Gastrocnemius medialis (tissue), 4 donors: ENCODE data around the gene SSBP4. TPM values are rescaled to one million over a fixed set of nuclear protein-coding genes. Genes with fewer than 3 reads are reported as not detected.

Source experiments
- ATAC-seq, 2 donors: fragments of 150-250 bp; one replicate each; pipeline ENCODE4 v1.9.1; 2016
- DNase-seq, 2 donors: peaks; one replicate each; pipeline ENCODE4 v3.0.0-alpha.2; 2019
- H3K27ac ChIP-seq, 4 donors: fragments of 200-600 bp; sonication (generic); 1 replicate in 1 of 4; 2 replicates in 3 of 4; pipeline ENCODE4 v1.5.1; 2016 to 2018; ENCODE audit warnings: mild to moderate bottlenecking in 2 of 4, moderate library complexity in 1 of 4
- H3K27me3 ChIP-seq, 3 donors: fragments of 200-600 bp; sonication (generic) in 2 of 3; 1 replicate in 1 of 3; 2 replicates in 2 of 3; pipeline versions ENCODE4 v1.5.1 to v1.6.0; 2016 to 2019; ENCODE audit warnings: mild to moderate bottlenecking in 1 of 3, moderate library complexity in 1 of 3
- H3K36me3 ChIP-seq, 2 donors: fragments of 200-600 bp; sonication (generic) in 1 of 2; one replicate each; pipeline ENCODE4 v1.5.1; 2017 to 2018
- H3K4me1 ChIP-seq, 2 donors: fragments of 200-600 bp; sonication (generic) in 1 of 2; one replicate each; pipeline ENCODE4 v1.5.1; 2016 to 2017; ENCODE audit warnings: mild to moderate bottlenecking in 2 of 2
- H3K4me3 ChIP-seq, 4 donors: fragments of 200-600 bp; sonication (generic) in 3 of 4; 1 replicate in 1 of 4; 2 replicates in 3 of 4; pipeline ENCODE4 v1.5.1; 2016 to 2019; ENCODE audit warnings: mild to moderate bottlenecking in 2 of 4
- H3K9me3 ChIP-seq, 3 donors: fragments of 200-600 bp; sonication (generic) in 2 of 3; 1 replicate in 1 of 3; 2 replicates in 2 of 3; pipeline ENCODE4 v1.5.1; 2016 to 2019
- POLR2A ChIP-seq, 2 donors: fragments of 450-650 bp; IDR thresholded peaks; one replicate each; pipeline ENCODE4 v1.6.1; 2017; ENCODE audit warnings: antibody characterized with exemption in 2 of 2, mild to moderate bottlenecking in 2 of 2, moderate library complexity in 2 of 2
- in situ Hi-C, 4 donors: fragments of 200-750 bp; cut with MboI; loops; one replicate each; pipeline versions ENCODE4 v1.15.0 to v1.8.0; 2017; ENCODE audit warnings: low sequenced_read_pairs in 4 of 4
- intact Hi-C: fragments of 100-400 bp; cut with DNase I; formaldehyde crosslinking; loops from one replicate; pipeline ENCODE4 v1.15.1; 2023; ENCODE audit warnings: low total_unique reads
- total RNA-seq, 4 donors: library from RNA; depleted of rRNA; stranded (reverse); fragments of >200 nt; gene quantifications; one replicate each; pipeline versions ENCODE4 v1.1.0 to v1.2.3, GENCODE V29; 2016
- TF ChIP-seq, protein P1 (sequence below), 5 experiments: fragments of 450-650 bp in 3 of 5; fragments of 200-600 bp in 2 of 5; sonication (generic) in 2 of 5; IDR thresholded peaks in 4 of 5; conservative IDR thresholded peaks in 1 of 5; 1 replicate in 4 of 5; 2 replicates in 1 of 5; pipeline ENCODE4 v1.5.1; 2016 to 2019; ENCODE audit warnings: antibody characterized with exemption in 5 of 5, mild to moderate bottlenecking in 3 of 5, moderate library complexity in 3 of 5

The SSBP4 gene
- total RNA-seq, 4 donors from 2014 or later: 24.7 to 65.2 (median 44.1) TPM

DNA sequence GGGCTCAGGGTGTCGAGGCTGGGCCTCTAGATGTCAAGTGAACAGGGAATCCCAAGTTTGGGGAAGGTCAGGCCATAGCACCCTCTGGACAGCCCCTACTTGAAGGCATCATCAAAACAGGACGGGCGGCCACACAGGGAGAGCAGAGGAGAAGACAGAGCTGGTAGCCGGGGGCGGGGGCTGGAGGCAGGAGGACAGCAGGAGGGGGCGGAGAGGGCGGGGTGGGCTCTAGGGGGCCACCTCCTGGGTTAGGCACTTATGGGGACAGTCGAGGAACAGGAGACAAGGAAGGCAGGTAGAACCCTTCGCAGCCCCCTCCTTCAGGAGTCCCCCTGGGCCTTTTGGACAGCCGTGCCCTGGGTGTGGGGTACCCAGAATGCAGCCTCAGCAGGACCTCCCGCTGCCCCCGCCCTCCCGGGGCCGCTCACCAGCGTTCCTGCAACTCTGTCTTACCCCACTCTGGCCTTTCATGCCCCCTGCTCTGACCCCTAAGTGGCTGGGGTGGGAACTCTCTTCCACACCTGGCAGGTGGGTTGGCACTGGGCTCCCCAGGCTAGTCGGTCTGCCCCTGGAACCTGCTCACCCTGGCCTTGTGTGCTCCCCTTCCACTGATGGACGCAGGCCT, 5.8 kb downstream of the SSBP4 start:
- Histone ChIP-seq H3K36me3 (no peaks in the 10 kb centered on the region), H3K9me3 (no peaks in the 10 kb centered on the region), H3K4me1 (peaks cover 16 to 55% of the 10 kb centered on the region in 2 donors), H3K27ac (peak overlapping the region; percentile 52 to 79 (median 72)), H3K4me3 (no peak overlapping the region), H3K27me3 (no peaks in the 10 kb centered on the region)
- ATAC-seq (no peak), DNase-seq (no peak)
- no peak for TF ChIP-seq POLR2A (IDR thresholded peaks at IDR 0.05)
- TF ChIP-seq, protein P1, sequence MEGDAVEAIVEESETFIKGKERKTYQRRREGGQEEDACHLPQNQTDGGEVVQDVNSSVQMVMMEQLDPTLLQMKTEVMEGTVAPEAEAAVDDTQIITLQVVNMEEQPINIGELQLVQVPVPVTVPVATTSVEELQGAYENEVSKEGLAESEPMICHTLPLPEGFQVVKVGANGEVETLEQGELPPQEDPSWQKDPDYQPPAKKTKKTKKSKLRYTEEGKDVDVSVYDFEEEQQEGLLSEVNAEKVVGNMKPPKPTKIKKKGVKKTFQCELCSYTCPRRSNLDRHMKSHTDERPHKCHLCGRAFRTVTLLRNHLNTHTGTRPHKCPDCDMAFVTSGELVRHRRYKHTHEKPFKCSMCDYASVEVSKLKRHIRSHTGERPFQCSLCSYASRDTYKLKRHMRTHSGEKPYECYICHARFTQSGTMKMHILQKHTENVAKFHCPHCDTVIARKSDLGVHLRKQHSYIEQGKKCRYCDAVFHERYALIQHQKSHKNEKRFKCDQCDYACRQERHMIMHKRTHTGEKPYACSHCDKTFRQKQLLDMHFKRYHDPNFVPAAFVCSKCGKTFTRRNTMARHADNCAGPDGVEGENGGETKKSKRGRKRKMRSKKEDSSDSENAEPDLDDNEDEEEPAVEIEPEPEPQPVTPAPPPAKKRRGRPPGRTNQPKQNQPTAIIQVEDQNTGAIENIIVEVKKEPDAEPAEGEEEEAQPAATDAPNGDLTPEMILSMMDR (IDR thresholded peaks at IDR 0.05 in 4 of 5, conservative IDR thresholded peaks at IDR 0.05 in 1 of 5): no peak
- in situ Hi-C loops (loop anchor here in 2 of 4 donors (25.0 kb wide), 1 partner anchor 163 kb away; the partner anchor contains the start of gene IQCN (in 2 of the 2)), intact Hi-C loops (no loop called here)

DNA sequence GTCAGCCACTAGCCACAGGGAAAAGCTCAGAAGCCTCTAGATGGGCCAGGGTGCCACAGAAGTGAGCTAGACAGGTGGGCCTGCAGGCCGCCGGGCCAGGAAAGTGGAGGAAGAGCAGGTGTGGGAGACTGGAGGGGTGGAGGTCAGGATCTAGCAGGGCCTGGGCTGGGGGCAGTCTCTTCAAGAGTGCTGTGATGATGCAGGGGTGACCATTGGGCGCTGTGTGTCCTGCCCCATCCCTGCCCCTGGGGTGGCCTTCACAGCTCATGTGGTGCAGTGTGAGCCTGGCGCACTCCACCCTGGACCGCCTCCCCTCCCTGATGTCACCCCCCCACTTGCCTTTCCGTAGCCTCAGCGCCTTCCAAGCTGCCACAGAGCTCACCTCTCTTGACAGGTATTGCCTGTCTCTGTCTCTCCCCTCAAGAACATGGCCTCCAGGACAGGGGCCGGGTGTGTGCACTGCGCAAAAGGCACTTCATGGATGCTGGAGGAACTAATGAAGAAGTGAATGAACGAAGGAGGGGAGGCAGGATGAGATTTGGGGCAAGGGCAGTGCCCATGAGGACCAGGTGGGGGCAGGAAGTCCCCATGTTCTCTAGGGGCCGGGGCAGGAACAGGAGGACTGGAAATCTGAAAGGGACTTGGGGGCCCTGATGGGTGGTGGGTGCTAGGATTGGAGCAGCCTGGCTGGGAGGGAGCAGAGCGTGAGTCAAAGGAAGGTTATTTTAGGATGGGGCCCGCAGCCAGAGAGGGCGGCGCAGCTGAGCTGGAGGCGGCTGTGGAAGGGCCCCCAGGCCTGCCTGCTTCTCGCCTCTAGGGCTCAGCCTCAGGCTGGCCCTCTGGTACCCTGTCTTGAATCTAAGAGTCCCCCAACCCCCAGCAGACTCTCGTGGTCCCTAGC, 6.6 kb downstream of the SSBP4 start:
- in situ Hi-C loops (no loop called here), intact Hi-C loops (no loop called here)
- Histone ChIP-seq H3K27me3 (no peaks in the 10 kb centered on the region), H3K27ac (peak overlapping the region; percentile 52 to 79 (median 72)), H3K4me3 (no peak overlapping the region), H3K36me3 (no peaks in the 10 kb centered on the region), H3K9me3 (no peaks in the 10 kb centered on the region), H3K4me1 (peaks cover 16 to 47% of the 10 kb centered on the region in 2 donors)
- no peak for TF ChIP-seq POLR2A (IDR thresholded peaks at IDR 0.05)
- TF ChIP-seq, protein P1 (IDR thresholded peaks at IDR 0.05 in 4 of 5, conservative IDR thresholded peaks at IDR 0.05 in 1 of 5): peak in 2 of 5 experiments; percentile 4 to 23
- DNase-seq: peak in 1 of 2 donors; percentile 76
- peak; percentile 79 to 87 for ATAC-seq

DNA sequence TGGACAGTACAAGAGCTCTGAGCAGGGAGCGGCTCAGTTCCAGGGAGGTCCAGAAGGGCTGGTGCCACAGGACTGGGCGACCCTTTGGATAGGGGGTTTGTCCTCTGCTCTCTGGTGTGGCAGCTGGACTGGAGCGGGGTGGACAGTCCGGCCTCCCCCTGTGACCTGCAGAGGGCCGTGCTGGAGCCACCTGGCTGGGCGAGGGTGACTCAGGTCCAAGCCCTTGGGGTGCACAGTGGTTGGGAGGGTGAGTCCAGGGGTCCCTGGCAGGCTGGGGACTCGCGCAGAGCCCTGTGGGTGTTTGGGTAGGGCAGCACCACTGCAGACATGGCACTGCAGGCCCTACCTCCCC, 7.2 kb downstream of the SSBP4 start:
- ATAC-seq (peak in 1 of 2 donors; percentile 3), DNase-seq (no peak)
- Histone ChIP-seq H3K9me3 (no peaks in the 10 kb centered on the region), H3K36me3 (no peaks in the 10 kb centered on the region), H3K27ac (peak overlapping the region; percentile 52 to 79 (median 72)), H3K4me1 (peaks cover 16 to 41% of the 10 kb centered on the region in 2 donors), H3K4me3 (no peak overlapping the region), H3K27me3 (no peaks in the 10 kb centered on the region)
- intact Hi-C loops (no loop called here), in situ Hi-C loops (no loop called here)
- no peak for TF ChIP-seq POLR2A (IDR thresholded peaks at IDR 0.05)
- TF ChIP-seq, protein P1 (IDR thresholded peaks at IDR 0.05 in 4 of 5, conservative IDR thresholded peaks at IDR 0.05 in 1 of 5): peak in 1 of 5 experiments; percentile 8

DNA sequence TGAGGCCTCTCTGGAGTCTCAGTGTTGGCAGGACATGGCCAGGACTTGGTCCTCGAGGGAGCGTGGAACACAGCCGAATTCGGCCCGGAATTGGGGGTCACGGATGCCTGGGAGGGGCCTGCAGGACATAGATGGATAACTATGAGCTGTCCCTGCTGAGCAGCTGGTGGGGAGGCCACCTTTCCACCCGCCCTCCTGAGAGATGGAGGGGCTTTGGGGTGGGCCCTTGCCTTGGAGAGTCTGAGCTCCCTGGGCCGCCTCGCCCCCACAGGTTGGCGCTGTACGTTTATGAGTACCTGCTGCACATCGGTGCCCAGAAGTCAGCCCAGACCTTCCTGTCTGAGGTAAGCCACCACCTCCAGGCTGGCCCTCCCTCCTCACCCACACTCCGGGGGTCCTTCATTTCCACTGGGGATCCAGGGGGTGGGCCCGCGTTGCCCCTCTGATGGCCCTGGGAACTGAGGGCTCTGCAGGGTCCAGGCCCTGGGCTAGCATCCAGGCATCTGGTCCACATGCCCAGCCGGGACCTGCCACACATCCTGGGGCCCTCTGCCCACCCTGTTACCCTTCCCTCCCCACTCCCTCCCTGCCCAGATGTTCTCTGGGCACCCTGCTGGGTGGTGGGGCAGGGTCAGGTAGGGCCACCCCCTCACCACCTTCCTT, 8.0 kb downstream of the SSBP4 start:
- Histone ChIP-seq H3K9me3 (no peaks in the 10 kb centered on the region), H3K27me3 (no peaks in the 10 kb centered on the region), H3K27ac (peak overlapping the region in 1 of 4 donors; percentile 73), H3K36me3 (no peaks in the 10 kb centered on the region), H3K4me3 (no peak overlapping the region), H3K4me1 (peaks cover 16 to 40% of the 10 kb centered on the region in 2 donors)
- TF ChIP-seq, protein P1 (IDR thresholded peaks at IDR 0.05 in 4 of 5, conservative IDR thresholded peaks at IDR 0.05 in 1 of 5): no peak
- no peak for TF ChIP-seq POLR2A (IDR thresholded peaks at IDR 0.05)
- in situ Hi-C loops (no loop called here), intact Hi-C loops (no loop called here)
- ATAC-seq: no peak
- DNase-seq: no peak
